HTR-8/SVneo (cell line): ENCODE measurements around the gene KRT3.
A peak's percentile ranks its signal among the peaks of the same experiment; 100 is the strongest.

Experiments
- DNase-seq: peaks from one replicate; pipeline ENCODE4 v3.0.0; 2011; ENCODE audit warnings: low spot score, mixed read lengths; ENCODE audit not compliant: insufficient read length
- FAIRE-seq: peaks from 2 replicates; lab custom pipeline; 2011; peaks lifted over from hg19 to GRCh38; lab: Jason Lieb, UNC

The KRT3 gene

DNA sequence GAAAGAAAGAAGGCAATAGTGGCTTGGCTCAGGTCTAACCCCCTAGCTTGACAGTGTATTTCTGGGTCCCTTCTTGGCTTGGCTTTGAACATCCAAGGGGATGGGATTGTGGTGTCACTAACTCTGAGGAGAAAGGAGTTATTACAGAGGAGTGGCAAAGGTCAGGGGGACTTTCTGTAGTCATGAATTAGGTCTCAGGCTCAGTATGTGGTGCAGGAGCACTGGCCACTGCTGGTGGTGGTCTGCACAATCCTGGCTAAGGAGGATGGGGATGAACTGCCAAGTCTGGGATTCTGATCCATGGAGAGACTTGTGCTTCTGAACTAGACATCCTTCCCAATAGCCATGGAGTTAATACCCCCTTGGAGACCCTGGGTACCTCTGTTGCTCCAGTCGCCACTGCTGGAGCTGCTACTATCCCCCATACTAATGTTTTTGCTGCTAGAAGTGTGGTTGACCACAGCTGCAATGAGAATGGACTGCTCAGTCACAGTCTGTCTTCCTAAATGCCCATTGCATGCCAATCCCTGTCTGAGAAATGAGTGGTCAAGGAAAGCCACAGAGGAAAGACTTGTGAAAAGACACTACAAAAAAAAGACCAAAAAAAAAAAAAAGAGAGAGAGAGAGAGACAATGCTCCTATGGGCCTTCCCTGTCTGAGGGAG is 51.3 kb downstream of the KRT3 start:
- FAIRE-seq (no peak), DNase-seq (no peak)

DNA sequence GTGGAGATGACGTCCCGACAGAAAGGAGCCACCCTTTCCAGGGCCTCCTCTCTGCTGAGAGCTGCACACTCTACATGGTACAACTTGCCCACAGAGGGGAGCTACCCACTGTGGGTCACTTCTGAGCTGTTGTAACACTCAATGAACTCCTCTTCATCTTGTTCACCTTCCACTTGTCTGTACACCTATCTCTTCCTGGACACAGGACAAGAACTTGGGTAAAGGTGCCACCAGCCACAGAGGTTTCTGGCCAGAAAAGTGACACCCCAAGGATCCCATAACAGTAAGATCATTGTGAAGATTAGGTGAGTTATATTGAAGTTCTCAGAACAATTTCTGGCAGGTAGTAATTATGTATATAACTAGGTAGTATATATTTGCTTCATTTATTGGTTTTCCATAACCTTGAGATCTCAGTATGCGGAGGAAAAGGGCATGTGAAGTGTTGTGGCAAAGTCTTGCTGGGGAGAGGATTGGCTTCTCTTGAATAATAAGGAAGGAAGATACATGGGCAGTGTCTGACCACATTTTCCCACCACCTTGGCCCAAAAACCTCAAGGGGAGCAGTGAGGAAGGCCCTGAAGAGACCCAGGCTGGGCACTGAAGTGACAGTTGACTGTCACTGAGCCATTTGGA is 53.0 kb downstream of the KRT3 start:
- FAIRE-seq: no peak
- no peak for DNase-seq

DNA sequence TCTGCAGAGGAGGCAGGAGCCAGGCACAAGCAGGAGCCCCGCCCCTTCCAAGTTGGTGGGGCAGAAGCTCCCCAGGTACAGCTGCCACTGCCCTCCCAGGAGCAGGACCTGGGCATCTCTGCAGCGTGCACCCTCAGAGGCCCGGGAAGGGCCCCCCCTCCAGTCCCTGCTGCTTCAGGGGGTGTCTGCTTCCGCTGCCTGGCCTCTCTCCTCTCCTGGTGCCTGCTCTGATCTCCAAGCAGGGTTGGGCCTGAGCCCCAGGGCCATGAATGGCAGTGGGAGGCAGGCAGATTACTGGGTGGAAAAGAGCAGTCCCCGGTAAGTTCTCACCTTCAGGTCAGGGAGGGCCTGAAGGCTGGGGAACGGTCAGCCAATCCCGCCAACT is 53.7 kb downstream of the KRT3 start:
- DNase-seq (no peak), FAIRE-seq (no peak)

DNA sequence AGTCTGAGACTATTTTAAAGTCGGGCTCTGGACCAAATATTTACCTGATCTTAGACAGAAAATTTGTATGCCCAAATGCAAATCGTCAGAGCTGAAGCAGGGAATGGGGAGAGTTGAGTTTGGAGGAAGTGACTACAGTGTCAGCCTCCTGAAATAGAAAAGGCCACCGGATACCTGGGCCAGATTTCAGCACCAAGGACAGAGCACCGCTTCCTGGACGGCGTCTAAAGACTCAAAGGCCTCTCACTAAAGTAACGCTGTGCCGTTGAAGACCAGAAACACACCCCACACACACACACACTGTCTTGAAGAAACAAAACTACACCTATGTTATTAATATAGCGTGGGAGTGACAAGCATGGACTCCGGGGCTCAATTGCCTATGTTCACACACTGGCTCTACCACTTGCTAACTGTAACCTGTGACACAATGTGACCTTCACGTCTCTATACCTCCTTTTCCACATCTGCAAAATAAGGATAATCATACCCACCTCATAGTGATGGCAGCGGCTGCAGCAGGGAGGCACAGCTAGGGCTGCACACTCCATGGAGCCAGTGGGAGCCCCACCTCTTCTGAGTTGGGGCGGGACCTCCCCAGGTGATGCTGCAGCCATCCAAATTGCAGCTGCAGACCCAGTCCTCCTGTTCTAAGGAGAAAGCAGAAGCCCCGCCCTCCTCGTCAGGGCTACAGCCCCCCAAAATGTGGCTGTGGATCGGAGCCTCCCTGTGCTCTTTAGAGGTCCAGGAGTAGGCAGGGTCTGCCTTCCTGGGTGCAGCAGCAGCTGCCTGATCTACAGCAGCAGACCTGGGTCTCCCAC is 54.3 kb downstream of the KRT3 start:
- FAIRE-seq (no peak), DNase-seq (peak; percentile 60)

DNA sequence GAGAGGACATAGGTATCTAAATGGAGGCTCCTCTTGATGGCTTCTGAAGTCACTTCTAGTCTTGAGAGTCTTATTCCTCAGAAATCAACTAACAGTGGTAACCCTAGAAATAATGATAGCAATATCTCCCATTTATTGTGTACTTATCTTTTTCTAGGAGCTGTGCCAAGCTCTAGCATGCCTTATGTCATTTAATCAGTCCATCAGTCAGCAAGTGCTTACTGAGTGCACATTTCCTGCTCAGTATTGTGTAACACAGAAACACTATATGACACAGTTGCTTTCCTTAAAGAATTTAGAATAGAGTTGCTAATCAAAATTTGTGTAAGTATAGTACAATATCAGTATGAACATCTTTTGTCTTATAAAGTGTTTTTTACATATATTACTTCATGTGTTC is 55.3 kb downstream of the KRT3 start:
- FAIRE-seq (no peak), DNase-seq (no peak)

DNA sequence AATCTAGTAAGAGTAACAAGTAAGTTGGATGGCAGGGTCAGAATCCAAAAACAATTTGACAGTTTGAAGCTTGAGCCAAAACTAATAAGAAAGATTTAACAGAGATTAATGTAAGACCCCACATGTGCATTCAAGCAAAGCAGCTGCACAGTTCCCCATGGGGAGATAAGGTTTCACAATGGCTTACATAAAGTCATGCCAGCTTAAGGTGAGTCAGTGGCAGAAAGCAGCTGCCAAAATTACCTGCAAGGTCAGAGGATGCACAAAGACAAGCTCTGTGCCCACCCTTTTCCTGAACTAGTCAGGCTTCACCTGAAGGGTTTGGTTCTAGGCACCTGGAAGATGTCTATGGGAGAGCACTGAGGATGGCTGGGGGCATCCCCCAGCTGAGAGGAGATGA is 56.0 kb downstream of the KRT3 start:
- FAIRE-seq: no peak

More for the DNA sequence above, 56.0 kb downstream of the KRT3 start:
- no peak for DNase-seq
